ENCODE results near the gene KRTAP1-3. TPM values are rescaled to one million over a fixed set of nuclear protein-coding genes. Genes with fewer than 3 reads are reported as not detected.
"Not testable (repeated sequence)": the region's sequence is repeated elsewhere in the genome, so short reads cannot be mapped to it uniquely, and the experiment has no call there.

Gene KRTAP1-3
- total RNA-seq, 2 experiments from 2014 or later: not detected

DNA sequence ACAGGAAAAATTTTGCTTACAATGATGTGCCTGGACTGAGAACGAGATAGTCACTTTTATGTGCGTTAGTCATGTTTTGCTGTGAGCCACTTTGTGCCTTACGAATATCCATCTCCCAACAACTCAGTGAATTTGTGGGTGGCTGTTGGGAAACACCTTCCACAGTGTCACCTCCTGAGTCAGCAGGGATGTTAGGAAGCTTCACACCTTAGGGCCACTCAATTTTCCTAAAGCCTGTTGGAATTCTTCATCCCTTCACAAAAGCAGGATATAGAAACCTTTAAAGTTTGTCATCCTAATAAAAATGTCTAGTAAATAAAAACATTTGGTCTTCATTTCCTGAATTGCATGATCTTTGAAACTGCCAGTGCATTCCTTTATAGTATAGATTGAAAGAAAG is 21.5 kb downstream of the KRTAP1-3 start:
- ChIA-PET CTCF (no interaction called here), POLR2A (no interaction called here)

DNA sequence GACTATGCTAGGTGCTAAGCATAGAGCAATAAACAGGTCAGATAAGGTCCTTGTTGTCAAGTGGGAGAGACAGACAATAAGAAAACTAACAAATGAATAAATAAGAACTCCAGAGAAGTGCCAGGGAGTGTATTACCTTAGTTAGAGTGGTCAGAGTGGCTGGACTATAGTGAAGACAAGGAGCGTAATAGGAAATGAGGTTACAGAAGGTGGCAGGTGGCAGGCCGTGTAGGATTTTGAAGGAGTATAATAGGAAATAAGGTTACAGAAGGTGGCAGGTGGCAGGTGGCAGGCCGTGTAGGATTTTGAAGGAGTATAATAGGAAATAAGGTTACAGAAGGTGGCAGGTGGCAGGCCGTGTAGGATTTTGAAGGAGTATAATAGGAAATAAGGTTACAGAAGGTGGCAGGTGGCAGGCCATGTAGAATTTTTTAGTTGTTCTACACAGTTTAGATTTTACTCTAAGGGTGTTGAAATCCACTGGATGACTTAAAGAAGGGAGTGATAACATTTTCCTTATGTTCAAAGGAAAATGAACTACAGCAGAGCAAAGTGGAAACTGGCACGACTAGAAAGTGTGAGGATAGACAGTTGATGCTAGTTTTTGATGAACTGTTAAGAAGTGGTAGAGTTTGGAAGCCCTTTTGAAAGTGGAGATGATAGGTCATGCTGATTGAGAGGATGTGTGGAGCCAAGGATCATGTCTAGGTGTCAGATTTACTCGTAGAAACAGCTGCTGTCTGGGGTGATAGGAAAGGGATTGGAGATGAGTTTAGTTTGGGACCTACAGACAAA is 22.2 kb downstream of the KRTAP1-3 start:
- CTCF ChIA-PET: no interaction called here

DNA sequence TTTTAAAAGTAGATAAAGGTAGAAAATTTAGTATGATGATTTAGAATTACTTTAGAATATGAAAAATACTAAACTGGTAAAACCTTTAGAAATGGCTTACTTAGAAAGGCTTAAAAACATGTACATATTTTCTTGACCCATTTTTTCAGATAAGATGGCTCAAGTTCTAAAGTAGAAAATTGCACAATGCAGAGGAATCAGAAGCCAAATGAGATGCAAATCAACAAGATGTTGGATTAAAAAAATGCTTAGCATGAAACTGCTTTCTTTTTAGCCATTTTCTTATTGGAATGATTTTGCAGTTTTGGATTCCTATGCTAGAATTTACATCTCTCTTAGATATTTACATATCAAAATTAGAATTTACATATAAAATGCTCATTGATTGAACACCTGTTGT is 24.2 kb downstream of the KRTAP1-3 start:
- CTCF ChIA-PET: no interaction called here

More for the DNA sequence above, 22.2 kb downstream of the KRTAP1-3 start:
- POLR2A ChIA-PET: no interaction called here

DNA sequence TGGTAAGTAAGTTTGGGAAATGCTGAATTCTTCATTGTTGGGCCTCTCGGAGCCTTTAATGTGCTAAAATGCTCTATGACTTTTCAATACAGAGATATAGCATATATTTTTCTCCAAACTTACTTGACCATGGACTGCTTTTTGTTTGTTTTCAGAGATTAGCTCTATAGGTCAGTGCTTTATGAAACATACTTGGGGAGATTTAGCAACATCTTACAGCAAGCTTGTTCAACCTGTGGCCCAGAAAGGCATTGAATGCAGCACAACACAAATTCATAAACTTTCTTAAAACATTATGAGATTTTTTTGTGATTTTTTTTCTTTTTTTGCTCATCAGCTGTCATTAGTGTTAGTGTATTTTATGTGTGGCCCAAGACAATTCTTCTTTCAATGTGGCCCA is 24.7 kb downstream of the KRTAP1-3 start:
- ChIA-PET POLR2A (no interaction called here), CTCF (interaction anchor here (1.0 kb wide), 1 partner anchor 17 kb away, joined by 3 read pairs; the partner anchor contains the start of gene KRTAP1-5)

More for the DNA sequence above, 24.2 kb downstream of the KRTAP1-3 start:
- POLR2A ChIA-PET: no interaction called here

DNA sequence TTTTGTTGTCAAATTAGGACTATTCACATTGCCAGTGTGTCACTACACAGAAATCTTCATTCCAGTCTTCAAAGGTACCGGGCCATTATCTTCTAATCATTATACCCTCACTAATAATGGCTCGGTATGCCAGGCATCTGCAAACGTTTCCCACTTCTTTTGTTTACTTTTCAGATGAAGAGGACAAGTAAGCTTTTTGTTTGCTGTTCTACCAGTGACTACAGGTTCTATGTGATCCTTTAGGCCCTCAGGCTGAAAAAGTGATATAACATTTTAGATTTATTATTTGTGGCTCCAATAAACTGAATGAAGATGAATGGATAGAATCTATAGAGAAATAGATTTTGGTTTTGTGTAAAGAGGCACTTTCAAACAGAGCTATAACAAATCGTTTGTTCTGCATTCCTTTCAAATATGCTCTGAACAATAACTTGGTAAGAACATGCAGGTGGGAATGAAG is 25.3 kb downstream of the KRTAP1-3 start:
- CTCF ChIA-PET: interaction anchor here (1.0 kb wide), 1 partner anchor 17 kb away, joined by 3 read pairs; the partner anchor contains the start of gene KRTAP1-5
- POLR2A ChIA-PET: no interaction called here

DNA sequence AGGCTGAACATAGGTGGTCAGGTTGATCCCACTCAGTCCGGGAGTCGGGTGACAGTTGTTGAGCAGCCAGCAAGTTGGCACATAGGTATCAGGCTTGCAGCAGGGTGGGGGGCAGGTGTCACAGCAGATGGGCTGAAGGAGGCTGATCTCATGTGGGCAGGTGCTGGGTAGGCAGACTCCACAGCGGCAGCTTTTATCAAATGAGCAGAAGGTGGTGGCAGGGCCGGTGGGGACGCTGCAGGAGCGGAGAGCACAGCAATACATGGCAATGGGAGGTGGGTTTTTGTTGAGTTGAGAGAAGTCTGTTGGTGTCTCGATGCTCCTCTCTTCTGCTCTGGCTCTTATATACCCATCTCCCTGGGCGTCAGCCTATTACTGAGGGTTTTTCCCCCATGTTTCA is 25.9 kb downstream of the KRTAP1-3 start, which contains the start of gene KRTAP3-1:
Gene KRTAP3-1 (minus strand): TSS at position 318 of the 400 bp plus-strand sequence. CDS start 54 bp downstream, at position 264.
- ChIA-PET CTCF (interaction anchor here (1.0 kb wide), 1 partner anchor 18 kb away, joined by 3 read pairs; the partner anchor contains the start of gene KRTAP1-5), POLR2A (no interaction called here)

DNA sequence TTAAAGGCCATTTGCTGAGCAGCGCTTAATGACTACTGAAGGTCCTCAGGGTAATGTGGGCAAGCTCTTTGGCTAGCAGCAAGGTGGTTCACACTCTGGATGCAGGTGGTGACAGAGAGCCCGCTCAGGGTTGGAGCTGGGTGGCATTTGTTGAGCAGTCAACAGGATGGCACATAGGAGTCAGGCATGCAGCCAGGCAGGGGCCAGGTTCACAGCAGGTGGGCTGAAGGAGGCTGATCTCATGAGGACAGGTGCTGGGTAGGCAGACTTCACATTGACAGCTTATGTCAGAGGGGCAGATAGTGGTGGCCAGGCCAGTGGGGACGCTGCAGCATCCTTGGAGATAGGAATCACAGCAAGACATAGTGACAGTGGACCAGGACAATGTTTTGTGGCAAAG is 30.3 kb downstream of the KRTAP1-3 start:
- ChIA-PET POLR2A (no interaction called here), CTCF (no interaction called here)

DNA sequence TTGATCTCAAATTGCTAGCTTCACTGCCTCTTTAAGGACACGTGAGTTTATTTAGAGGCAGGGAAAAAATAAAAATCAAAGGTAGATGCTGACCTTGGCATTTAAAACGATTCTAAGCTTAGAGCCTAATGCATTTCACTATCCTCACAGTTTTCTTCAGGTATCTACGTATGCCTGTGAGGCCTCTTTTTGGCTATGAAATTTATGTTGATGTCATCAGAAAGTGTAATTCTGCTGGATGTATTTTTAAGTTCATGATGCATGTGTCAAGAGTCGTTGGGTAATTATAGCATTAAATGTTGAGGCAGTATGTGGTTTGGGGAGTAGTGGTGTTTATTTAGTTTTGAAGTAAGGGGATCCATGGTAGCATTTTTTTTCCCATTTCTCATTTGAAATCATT is 30.7 kb downstream of the KRTAP1-3 start:
- POLR2A ChIA-PET: no interaction called here

DNA sequence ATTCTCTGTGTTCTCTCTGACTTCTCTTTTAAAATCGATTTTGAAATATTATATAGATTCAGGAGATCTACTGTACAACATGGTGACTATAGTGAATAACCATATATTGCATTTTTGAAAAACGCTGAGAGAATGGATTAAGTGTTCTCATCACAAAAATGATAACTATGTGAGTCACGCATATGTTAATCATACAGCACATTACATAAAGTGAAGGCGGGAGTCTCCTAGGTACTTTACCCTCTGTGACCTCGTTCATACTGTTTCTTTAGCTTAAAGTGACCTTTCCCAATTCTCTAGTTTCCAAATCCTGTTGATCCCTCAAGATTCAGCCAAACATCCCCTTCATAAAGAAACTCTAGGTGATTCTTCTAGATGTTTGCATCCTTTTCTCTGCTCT is 31.9 kb downstream of the KRTAP1-3 start:
- ChIA-PET POLR2A (no interaction called here), CTCF (no interaction called here)

More for the DNA sequence above, 30.7 kb downstream of the KRTAP1-3 start:
- CTCF ChIA-PET: no interaction called here

DNA sequence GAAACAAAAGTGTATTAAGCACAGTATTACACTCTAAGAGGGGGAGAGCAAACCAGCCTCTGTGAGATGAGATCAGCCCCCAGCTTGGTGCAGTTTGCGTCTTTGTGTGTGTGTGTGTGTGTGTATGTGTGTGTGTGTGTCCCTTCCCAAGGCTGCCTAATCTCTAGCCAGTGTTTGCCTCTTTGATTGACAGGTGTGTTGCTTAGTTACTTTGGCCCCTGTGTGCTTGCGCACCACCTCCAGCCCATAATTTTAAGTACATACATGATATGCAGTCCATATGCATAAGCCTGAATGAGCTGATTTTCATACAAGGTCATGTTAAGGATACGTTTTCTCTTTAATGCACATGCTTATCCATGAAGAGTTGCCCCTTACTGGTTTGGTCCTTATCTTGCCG is 32.9 kb downstream of the KRTAP1-3 start:
- ChIA-PET CTCF (no interaction called here), POLR2A (no interaction called here)

DNA sequence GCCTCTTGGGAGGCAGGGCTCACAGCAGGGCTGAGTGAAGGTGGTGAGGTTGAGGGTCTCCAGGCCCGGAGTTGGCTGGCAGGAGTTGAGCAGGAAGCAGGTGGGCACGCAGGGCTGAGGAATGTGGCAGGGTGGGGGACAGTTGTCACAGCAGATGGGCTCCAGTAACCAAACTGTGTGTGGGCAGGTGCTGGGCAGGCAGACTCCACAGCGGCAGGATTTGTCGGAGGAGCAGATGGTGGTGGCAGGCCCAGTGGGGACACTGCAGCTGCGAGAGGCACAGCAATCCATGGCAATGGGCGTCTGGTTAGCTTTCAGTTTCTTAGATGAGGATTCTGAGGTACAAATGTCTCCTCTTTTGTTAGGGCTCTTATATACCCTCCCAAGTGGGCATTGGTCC is 35.1 kb downstream of the KRTAP1-3 start, which contains the start of gene KRTAP3-2:
Gene KRTAP3-2 (minus strand): TSS at position 344 of the 400 bp plus-strand sequence. CDS start 53 bp downstream, at position 291.
- POLR2A ChIA-PET, CTCF ChIA-PET: not testable (repeated sequence)

DNA sequence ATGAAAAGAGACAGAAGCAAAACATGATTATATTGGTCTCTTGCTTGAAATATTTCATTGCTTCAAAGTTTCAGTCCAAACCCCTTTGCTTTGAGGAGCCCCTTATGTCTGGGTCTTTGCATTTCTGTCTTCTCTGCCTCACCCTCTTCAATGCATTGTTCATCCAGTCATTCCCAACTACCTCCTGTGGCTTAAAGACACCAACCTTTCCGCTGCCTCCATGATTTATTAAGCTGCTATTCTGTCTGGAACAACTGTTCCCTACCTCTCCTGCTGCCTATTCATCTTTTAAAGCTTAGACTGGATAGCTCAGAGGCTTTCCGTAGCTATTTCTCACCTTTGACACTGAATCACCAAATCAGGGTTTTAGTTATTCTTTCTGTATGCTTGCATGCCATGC is 37.3 kb downstream of the KRTAP1-3 start:
- ChIA-PET CTCF (no interaction called here), POLR2A (no interaction called here)

DNA sequence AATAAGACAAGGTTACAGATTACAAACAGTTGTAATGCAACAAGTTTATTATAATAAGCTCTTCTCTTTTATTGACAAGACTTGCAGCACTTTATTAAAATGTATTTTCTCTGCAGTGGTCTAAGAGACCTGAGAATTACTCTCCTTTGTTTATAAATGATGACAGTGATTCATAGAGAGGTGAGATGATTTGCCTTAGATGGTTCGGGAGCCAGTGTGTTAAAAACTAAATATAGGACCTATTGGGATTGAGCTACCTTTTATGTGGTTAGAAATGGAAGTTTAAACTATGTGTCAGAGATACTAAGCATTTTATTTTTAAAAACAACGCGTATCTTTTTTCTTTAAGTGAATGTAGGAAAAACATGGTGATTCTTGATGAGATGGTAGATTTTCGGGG is 37.8 kb downstream of the KRTAP1-3 start:
- ChIA-PET POLR2A (no interaction called here), CTCF (no interaction called here)

DNA sequence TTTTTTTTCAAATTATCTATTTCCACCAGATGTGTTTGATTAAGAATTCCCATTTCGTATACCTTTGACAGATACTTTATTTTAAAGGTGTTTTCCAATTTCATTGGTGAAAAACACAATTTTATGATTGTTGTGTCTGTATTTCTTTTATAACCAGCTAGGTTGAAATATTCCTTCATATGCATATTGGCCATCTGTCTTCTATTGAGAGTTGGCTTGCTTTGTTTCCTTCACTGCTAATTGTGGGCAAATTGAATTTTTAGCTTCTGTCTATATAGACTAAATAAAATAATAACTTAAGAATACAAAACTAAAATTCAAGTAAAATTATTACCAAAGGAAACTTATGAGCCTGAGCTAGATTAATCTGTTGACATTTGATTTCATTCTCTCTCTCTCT is 39.6 kb downstream of the KRTAP1-3 start:
- ChIA-PET CTCF (no interaction called here), POLR2A (no interaction called here)

DNA sequence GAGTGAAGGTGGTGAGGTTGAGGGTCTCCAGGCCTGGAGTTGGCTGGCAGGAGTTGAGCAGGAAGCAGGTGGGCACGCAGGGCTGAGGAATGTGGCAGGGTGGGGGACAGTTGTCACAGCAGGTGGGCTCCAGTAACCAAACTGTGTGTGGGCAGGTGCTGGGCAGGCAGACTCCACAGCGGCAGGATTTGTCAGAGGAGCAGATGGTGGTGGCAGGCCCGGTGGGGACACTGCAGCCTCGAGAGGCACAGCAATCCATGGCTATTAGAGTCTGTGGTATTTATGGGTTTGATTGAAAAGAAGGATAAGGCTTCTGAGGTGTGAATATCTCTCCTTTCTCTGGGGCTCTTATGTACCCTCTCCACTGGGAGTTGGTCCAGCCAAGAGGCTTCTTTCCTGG is 40.8 kb downstream of the KRTAP1-3 start, which contains the start of gene KRTAP3-3:
Gene KRTAP3-3 (minus strand): TSS at position 326 of the 400 bp plus-strand sequence. CDS start 67 bp downstream, at position 259.
- POLR2A ChIA-PET: no interaction called here
- CTCF ChIA-PET: no interaction called here

DNA sequence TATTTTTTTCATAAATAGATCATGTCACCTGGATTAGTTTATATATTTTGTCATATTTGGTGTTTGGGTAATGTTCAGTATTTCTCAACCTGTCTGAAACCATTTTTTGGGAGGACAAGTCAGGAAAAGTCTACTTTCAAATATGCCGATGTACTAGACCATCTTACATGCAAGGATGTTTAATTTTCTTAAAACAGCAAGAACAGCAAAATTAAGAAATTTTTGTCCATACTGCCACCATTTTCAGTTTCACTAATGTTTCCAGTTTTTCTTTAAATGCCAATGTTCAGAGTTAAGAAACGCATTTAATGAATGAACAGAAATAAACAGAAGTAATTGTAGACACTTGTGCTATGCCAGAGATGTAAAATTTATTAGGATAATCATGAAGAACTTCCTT is 41.6 kb downstream of the KRTAP1-3 start:
- CTCF ChIA-PET: no interaction called here
- POLR2A ChIA-PET: no interaction called here

DNA sequence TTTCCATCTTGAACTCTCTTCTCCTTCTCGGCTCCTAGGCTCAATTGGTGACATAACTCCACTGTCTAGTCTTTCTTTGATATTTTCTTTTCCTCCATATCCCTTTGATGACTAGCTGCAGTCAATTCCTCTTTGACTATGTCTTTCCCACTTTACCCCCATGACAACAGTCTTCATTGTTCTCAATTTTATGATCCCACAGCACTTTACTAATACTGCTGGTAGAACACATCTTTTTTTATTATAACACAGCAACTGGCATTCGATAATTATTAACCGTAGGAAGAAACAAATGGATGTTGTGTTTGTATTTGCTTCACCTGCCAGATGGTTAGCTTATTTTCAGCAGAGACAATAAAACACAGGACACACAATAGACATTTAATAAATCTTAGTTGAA is 42.0 kb downstream of the KRTAP1-3 start:
- ChIA-PET POLR2A (no interaction called here), CTCF (no interaction called here)

DNA sequence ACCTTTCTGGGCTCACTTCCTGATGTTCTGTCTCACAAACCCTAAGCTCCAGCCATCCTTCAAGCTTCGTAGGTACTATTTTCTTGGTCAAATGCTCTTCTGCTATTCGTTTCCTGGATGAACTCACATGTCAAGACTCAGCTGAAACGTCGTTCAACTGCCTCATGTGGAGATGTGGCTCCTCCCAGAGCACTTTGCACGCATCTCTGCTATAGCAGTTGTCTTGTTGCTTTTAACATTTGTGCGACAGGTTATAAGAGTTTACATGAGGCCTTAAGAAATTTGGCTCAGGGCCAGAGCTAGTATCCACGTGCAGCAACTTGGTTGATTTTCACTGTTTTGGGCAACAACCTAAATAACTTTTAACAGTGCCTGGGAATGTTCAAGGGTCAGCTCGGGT is 47.8 kb downstream of the KRTAP1-3 start:
- POLR2A ChIA-PET: no interaction called here
- CTCF ChIA-PET: no interaction called here

DNA sequence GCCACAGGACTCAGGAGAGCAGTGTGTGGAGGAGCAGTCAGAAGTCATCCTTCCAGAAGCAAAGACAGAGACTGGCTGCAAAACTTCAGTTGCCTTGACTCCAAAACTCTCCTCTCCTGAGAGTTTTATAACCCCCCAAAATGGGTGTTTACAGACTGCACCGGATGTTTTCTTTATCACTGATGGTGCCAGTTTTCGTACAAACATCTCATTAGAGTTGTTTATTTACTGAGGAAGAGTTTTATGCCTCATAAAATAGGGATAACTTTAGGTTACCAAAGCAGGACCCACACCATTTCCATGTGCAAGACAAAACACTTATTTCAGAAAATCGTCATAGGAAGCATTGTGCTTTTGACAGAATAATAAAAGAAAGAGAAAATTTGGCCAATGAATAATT is 50.4 kb downstream of the KRTAP1-3 start, which contains the start of gene KRT40:
Gene KRT40 (minus strand): TSS at position 101 of the 400 bp plus-strand sequence. CDS start 53 bp downstream, at position 48.
- CTCF ChIA-PET: no interaction called here
- POLR2A ChIA-PET: no interaction called here
